H1 (cell line): ENCODE data around the gene MACROD2. TPM values are rescaled to one million over a fixed set of nuclear protein-coding genes. Genes with fewer than 3 reads are reported as not detected.

Experiments
- CTCF ChIA-PET: fragments of 300-600 bp; sonication (Branson Sonifier 250); formaldehyde crosslinking; loops from one replicate; lab custom pipeline; 2021; ENCODE audit not compliant: partially characterized antibody; lab: Charles Lee
- POLR2A ChIA-PET: fragments of 300-600 bp; sonication (Branson Sonifier 250); formaldehyde crosslinking; loops from one replicate; lab custom pipeline; 2021; ENCODE audit warnings: inconsistent platforms; ENCODE audit not compliant: partially characterized antibody; lab: Charles Lee
- DNase-seq, 2 experiments: peaks; one replicate each; pipeline versions ENCODE4 v3.0.0 to v3.0.0-alpha.2; 2010 to 2022; ENCODE audit warnings: low spot score in 2 of 2, low read depth in 1 of 2, mixed read lengths in 1 of 2
- FAIRE-seq: peaks from 2 replicates; lab custom pipeline; 2011; peaks lifted over from hg19 to GRCh38; lab: Jason Lieb, UNC
- H2AFZ ChIP-seq: 2 replicates; pipeline ENCODE4 v1.8.1; 2012; ENCODE audit warnings: low read length, inconsistent platforms
- H2AK5ac ChIP-seq: 2 replicates; pipeline ENCODE4 v1.6.1; 2013; ENCODE audit warnings: low read depth, low read length
- H2BK120ac ChIP-seq: replicated peaks from 2 replicates; pipeline ENCODE3; 2013; ENCODE audit warnings: low read depth, low read length, inconsistent platforms
- H2BK12ac ChIP-seq: 2 replicates; pipeline ENCODE4 v1.6.1; 2013; ENCODE audit warnings: low read depth, low read length
- H2BK15ac ChIP-seq: 2 replicates; pipeline ENCODE4 v1.6.1; 2013; ENCODE audit warnings: low read length
- H2BK20ac ChIP-seq: 2 replicates; pipeline ENCODE4 v1.6.1; 2013; ENCODE audit warnings: low read length
- H2BK5ac ChIP-seq: 2 replicates; pipeline ENCODE4 v1.6.1; 2013; ENCODE audit warnings: low read depth, low read length
- H3K14ac ChIP-seq: 2 replicates; pipeline ENCODE4 v1.6.1; 2013; ENCODE audit warnings: inconsistent platforms; ENCODE audit not compliant: insufficient read length
- H3K18ac ChIP-seq: 2 replicates; pipeline ENCODE4 v1.6.1; 2013; ENCODE audit warnings: low read length; ENCODE audit errors: extremely low read depth
- H3K23ac ChIP-seq: 2 replicates; pipeline ENCODE4 v1.6.1; 2013; ENCODE audit warnings: inconsistent platforms; ENCODE audit not compliant: insufficient read length
- H3K23me2 ChIP-seq: 2 replicates; pipeline ENCODE4 v1.6.1; 2013; ENCODE audit warnings: low read depth, low read length
- H3K27ac ChIP-seq: 2 replicates; pipeline ENCODE4 v1.6.1; 2011; ENCODE audit warnings: low read depth, low read length, inconsistent platforms
- H3K27me3 ChIP-seq, 4 experiments: replicated peaks in 1 of 4; 1 replicate in 1 of 4; 2 replicates in 3 of 4; pipeline versions ENCODE4 v1.6.1 to v1.8.1; 2011 to 2013; ENCODE audit warnings: low read length in 3 of 4, mild to moderate bottlenecking in 3 of 4, inconsistent platforms in 2 of 4, mixed read lengths in 2 of 4, moderate library complexity in 1 of 4; ENCODE audit not compliant: control insufficient read depth in 3 of 4, insufficient read depth in 3 of 4; ENCODE audit errors: extremely low read depth in 1 of 4
- H3K36me3 ChIP-seq, 4 experiments: 2 replicates each; pipeline versions ENCODE4 v1.6.1 to v1.8.1; 2011 to 2013; ENCODE audit warnings: mild to moderate bottlenecking in 4 of 4, low read length in 3 of 4, moderate library complexity in 2 of 4, control low read depth in 1 of 4, inconsistent platforms in 1 of 4; ENCODE audit not compliant: insufficient read depth in 4 of 4, control insufficient read depth in 2 of 4
- H3K4ac ChIP-seq: replicated peaks from 2 replicates; pipeline ENCODE3; 2013; ENCODE audit warnings: low read length, low read depth, mixed read lengths, inconsistent platforms; ENCODE audit not compliant: insufficient read length
- H3K4me1 ChIP-seq, 4 experiments: replicated peaks in 1 of 4; 1 replicate in 1 of 4; 2 replicates in 3 of 4; pipeline versions ENCODE4 v1.6.1 to v1.8.1; 2011 to 2013; ENCODE audit warnings: low read length in 3 of 4, inconsistent platforms in 2 of 4, mixed read lengths in 1 of 4; ENCODE audit not compliant: insufficient read depth in 4 of 4, control insufficient read depth in 3 of 4
- H3K4me2 ChIP-seq, 2 experiments: 2 replicates each; pipeline versions ENCODE4 v1.6.1 to v1.8.1; 2011 to 2013; ENCODE audit warnings: low read depth in 2 of 2, low read length in 2 of 2, control low read depth in 1 of 2, inconsistent platforms in 1 of 2, mild to moderate bottlenecking in 1 of 2; ENCODE audit not compliant: insufficient read depth in 1 of 2
- H3K4me3 ChIP-seq, 4 experiments: fragments of 200-600, 300-600 bp in 1 of 4; sonication (generic), shearing (Covaris generic), sonication (Bioruptor Twin) in 1 of 4; 2 replicates each; pipeline versions ENCODE4 v1.5.1 to v1.8.1; 2011 to 2016; ENCODE audit warnings: low read length in 4 of 4, low read depth in 3 of 4, control low read depth in 2 of 4, inconsistent platforms in 2 of 4, mild to moderate bottlenecking in 2 of 4, mixed read lengths in 1 of 4, moderate library complexity in 1 of 4; ENCODE audit not compliant: insufficient read depth in 2 of 4; ENCODE audit errors: extremely low read depth in 1 of 4
- H3K56ac ChIP-seq: replicated peaks from 2 replicates; pipeline ENCODE3; 2013; ENCODE audit warnings: low read depth, mild to moderate bottlenecking, mixed read lengths, low read length, inconsistent platforms; ENCODE audit not compliant: insufficient read length
- H3K79me1 ChIP-seq: 2 replicates; pipeline ENCODE4 v1.6.1; 2013; ENCODE audit warnings: low read depth, low read length, control low read depth
- H3K79me2 ChIP-seq, 2 experiments: 2 replicates each; pipeline versions ENCODE4 v1.6.1 to v1.8.1; 2012 to 2013; ENCODE audit warnings: low read length in 2 of 2, mild to moderate bottlenecking in 2 of 2, inconsistent platforms in 1 of 2; ENCODE audit not compliant: insufficient read depth in 2 of 2, control insufficient read depth in 1 of 2
- H3K9ac ChIP-seq, 4 experiments: replicated peaks in 1 of 4; 1 replicate in 1 of 4; 2 replicates in 3 of 4; pipeline versions ENCODE4 v1.6.1 to v1.8.1; 2011 to 2013; ENCODE audit warnings: low read depth in 3 of 4, low read length in 3 of 4, control low read depth in 2 of 4, mild to moderate bottlenecking in 2 of 4, moderate library complexity in 2 of 4, inconsistent platforms in 1 of 4; ENCODE audit errors: extremely low read depth in 1 of 4
- H3K9me3 ChIP-seq, 2 experiments: 2 replicates each; pipeline versions ENCODE4 v1.6.1 to v1.8.1; 2012 to 2013; ENCODE audit warnings: mild to moderate bottlenecking in 2 of 2, moderate library complexity in 2 of 2, control low read depth in 1 of 2, inconsistent platforms in 1 of 2, low read depth in 1 of 2, low read length in 1 of 2, mixed read lengths in 1 of 2; ENCODE audit not compliant: insufficient read depth in 2 of 2
- H4K20me1 ChIP-seq, 2 experiments: replicated peaks in 1 of 2; 2 replicates each; pipeline versions ENCODE3 to v1.8.1; 2011 to 2013; ENCODE audit warnings: inconsistent platforms in 2 of 2, low read length in 2 of 2, mild to moderate bottlenecking in 1 of 2; ENCODE audit not compliant: insufficient read depth in 2 of 2, control insufficient read depth in 1 of 2
- H4K5ac ChIP-seq: 2 replicates; pipeline ENCODE4 v1.6.1; 2013; ENCODE audit warnings: low read length, low read depth, mixed read lengths, inconsistent platforms; ENCODE audit not compliant: insufficient read length
- H4K8ac ChIP-seq: 2 replicates; pipeline ENCODE4 v1.8.0; 2013; ENCODE audit warnings: mild to moderate bottlenecking, moderate library complexity, low read length, inconsistent platforms; ENCODE audit not compliant: insufficient read depth; ENCODE audit errors: extremely low read depth
- H4K91ac ChIP-seq: replicated peaks from 2 replicates; pipeline ENCODE3; 2013; ENCODE audit warnings: low read length, mixed read lengths, inconsistent platforms; ENCODE audit not compliant: insufficient read length
- WGBS, 2 experiments: shearing (Covaris generic) in 1 of 2; methylation state at CpG; one replicate each; pipeline versions ENCODE4 v1.1.6 to v1.1.7; 2013 to 2015; ENCODE audit warnings: low lambda C conversion rate in 2 of 2, mixed read lengths in 2 of 2, inconsistent platforms in 1 of 2, low coverage in 1 of 2, missing lambda C conversion rate in 1 of 2; ENCODE audit not compliant: insufficient replicate concordance in 2 of 2, insufficient coverage in 1 of 2, insufficient read length in 1 of 2; ENCODE audit errors: extremely low coverage in 1 of 2, missing lambda C conversion rate in 1 of 2; 5-methylcytosine and 5-hydroxymethylcytosine counted together
- polyA plus RNA-seq, 7 experiments: library from polyadenylated mRNA; depleted of rRNA in 3 of 7; stranded (reverse) in 5 of 7; unstranded in 2 of 7; fragments of >200 nt in 5 of 7; fragments of 200-250 nt in 2 of 7; gene quantifications; 1 replicate in 5 of 7; 2 replicates in 1 of 7; 4 replicates in 1 of 7; pipeline versions ENCODE4 v1.2.1 to v1.2.3, GENCODE V29; 2011 to 2013; ENCODE audit warnings: missing spikeins in 2 of 7, mixed read lengths in 2 of 7
- total RNA-seq: library from RNA; stranded (reverse); fragmentation: NEBNext Ultra II Directional; extraction: Animal tissue kit (Norgen Biotek cat#: 25700); gene quantifications from 2 replicates; pipeline ENCODE4 v1.2.1, GENCODE V29; 2021

Gene MACROD2
- total and polyA plus RNA-seq, 2 of the 8 experiments (the other 6 are each of a cell fraction or from before 2014, with no cell fraction given): 0.70 to 3.9 TPM

- FAIRE-seq (no peak), DNase-seq (no peak)
- Histone ChIP-seq H3K27me3 (no peaks in the 10 kb centered on the region), H2BK12ac (no peak overlapping the region), H3K4me1 (no peaks in the 10 kb centered on the region), H3K23ac (no peak overlapping the region), H4K20me1 (no peaks in the 10 kb centered on the region), H3K4me2 (no peak overlapping the region), H3K9me3 (no peaks in the 10 kb centered on the region), H4K91ac (no peak overlapping the region), H3K4me3 (no peak overlapping the region), H3K14ac (no peak overlapping the region), H2AFZ (peak overlapping the region; percentile 62; the same call in 1 of the 2 replicates), H3K4ac (no peak overlapping the region), H3K23me2 (no peaks in the 10 kb centered on the region; the same call in 1 of the 2 replicates), H2BK20ac (no peak overlapping the region), H3K36me3 (no peaks in the 10 kb centered on the region), H3K27ac (no peak overlapping the region), H2BK5ac (no peak overlapping the region), H2BK15ac (no peak overlapping the region), H3K9ac (no peak overlapping the region), H2AK5ac (no peak overlapping the region), H3K56ac (no peak overlapping the region), H3K79me2 (no peaks in the 10 kb centered on the region), H4K8ac (no peak overlapping the region), H4K5ac (no peak overlapping the region), H3K79me1 (no peaks in the 10 kb centered on the region), H2BK120ac (no peak overlapping the region), H3K18ac (no peak overlapping the region)
- 87% methylated on average over 4 of the region's 4 CpGs; no CpG with 5 or more reads in 1 of the 2 experiments for WGBS, 2 experiments
- CTCF ChIA-PET: no interaction called here
- POLR2A ChIA-PET: no interaction called here
Measured at GRCh38 chr20:14848806-14849205, 853.5 kb downstream of the MACROD2 start.
